Thyroid gland (tissue), 4 donors: ENCODE measurements around the gene CLIC3.

Source experiments
- POLR2A ChIP-seq, 2 donors: fragments of 450-650 bp; IDR thresholded peaks; one replicate each; pipeline ENCODE4 v1.6.1; 2017; ENCODE audit warnings: antibody characterized with exemption in 2 of 2, mild to moderate bottlenecking in 2 of 2, moderate library complexity in 1 of 2
- TF ChIP-seq, protein P1 (sequence below), 6 experiments: fragments of 200-600 bp in 3 of 6; fragments of 450-650 bp in 3 of 6; sonication (generic) in 3 of 6; IDR thresholded peaks; one replicate each; pipeline ENCODE4 v1.5.1; 2016 to 2019; ENCODE audit warnings: antibody characterized with exemption in 6 of 6, mild to moderate bottlenecking in 2 of 6, inconsistent platforms in 1 of 6, moderate library complexity in 1 of 6

GRCh38 chr9:137009938-137010732 lies 13.8 kb upstream of the CLIC3 start:
- TF ChIP-seq POLR2A (IDR thresholded peaks at IDR 0.05): no peak
- TF ChIP-seq, protein P1, sequence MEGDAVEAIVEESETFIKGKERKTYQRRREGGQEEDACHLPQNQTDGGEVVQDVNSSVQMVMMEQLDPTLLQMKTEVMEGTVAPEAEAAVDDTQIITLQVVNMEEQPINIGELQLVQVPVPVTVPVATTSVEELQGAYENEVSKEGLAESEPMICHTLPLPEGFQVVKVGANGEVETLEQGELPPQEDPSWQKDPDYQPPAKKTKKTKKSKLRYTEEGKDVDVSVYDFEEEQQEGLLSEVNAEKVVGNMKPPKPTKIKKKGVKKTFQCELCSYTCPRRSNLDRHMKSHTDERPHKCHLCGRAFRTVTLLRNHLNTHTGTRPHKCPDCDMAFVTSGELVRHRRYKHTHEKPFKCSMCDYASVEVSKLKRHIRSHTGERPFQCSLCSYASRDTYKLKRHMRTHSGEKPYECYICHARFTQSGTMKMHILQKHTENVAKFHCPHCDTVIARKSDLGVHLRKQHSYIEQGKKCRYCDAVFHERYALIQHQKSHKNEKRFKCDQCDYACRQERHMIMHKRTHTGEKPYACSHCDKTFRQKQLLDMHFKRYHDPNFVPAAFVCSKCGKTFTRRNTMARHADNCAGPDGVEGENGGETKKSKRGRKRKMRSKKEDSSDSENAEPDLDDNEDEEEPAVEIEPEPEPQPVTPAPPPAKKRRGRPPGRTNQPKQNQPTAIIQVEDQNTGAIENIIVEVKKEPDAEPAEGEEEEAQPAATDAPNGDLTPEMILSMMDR (IDR thresholded peaks at IDR 0.05): no peak
